Fibroblast of villous mesenchyme (primary cell): ENCODE data around the gene TOM1. TPM values are rescaled to one million over a fixed set of nuclear protein-coding genes. Genes with fewer than 3 reads are reported as not detected.
A peak's percentile ranks its signal among the peaks of the same experiment; 100 is the strongest.

Experiments
- DNase-seq: peaks from one replicate; pipeline ENCODE4 v3.0.0-alpha.2; 2010; ENCODE audit warnings: low read depth
- H3K4me3 ChIP-seq: 2 replicates; pipeline ENCODE4 v1.5.1; 2011; ENCODE audit warnings: low read depth, mild to moderate bottlenecking, low read length
- CTCF ChIP-seq: IDR thresholded peaks from 2 replicates; pipeline ENCODE4 v1.5.1; 2012; ENCODE audit warnings: low read depth, mild to moderate bottlenecking, low read length; ENCODE audit not compliant: insufficient read depth
- total RNA-seq: library from RNA; depleted of rRNA; stranded (reverse); fragments of >200 nt; gene quantifications from 2 replicates; pipeline ENCODE4 v1.2.3, GENCODE V29; 2012

TOM1 gene
- total RNA-seq, 1 donor = 53.1 TPM

GRCh38 chr22:35264986-35265385 is 34.7 kb upstream of the TOM1 start:
- no peak for DNase-seq
- no peak overlapping the region for H3K4me3 ChIP-seq
- TF ChIP-seq CTCF = no peak

- H3K4me3 ChIP-seq = no peak overlapping the region
- no peak for DNase-seq
- TF ChIP-seq CTCF = no peak
These were observed 33.4 kb upstream of the TOM1 start for GRCh38 chr22:35266277-35266676.

- no peak overlapping the region for H3K4me3 ChIP-seq
- TF ChIP-seq CTCF = no peak
These were observed 30.1 kb upstream of the TOM1 start for GRCh38 chr22:35269630-35270029.

GRCh38 chr22:35274154-35274871 is 25.4 kb upstream of the TOM1 start:
- no peak for TF ChIP-seq CTCF
- no peak for DNase-seq
- H3K4me3 ChIP-seq = no peak overlapping the region

More at GRCh38 chr22:35269630-35270029, 30.1 kb upstream of the TOM1 start:
- no peak for DNase-seq

GRCh38 chr22:35275580-35275979 is 24.1 kb upstream of the TOM1 start:
- no peak overlapping the region for H3K4me3 ChIP-seq
- TF ChIP-seq CTCF = no peak
- DNase-seq = peak; percentile 21

GRCh38 chr22:35276019-35276418 is 23.7 kb upstream of the TOM1 start:
- no peak overlapping the region for H3K4me3 ChIP-seq
- DNase-seq = no peak
- no peak for TF ChIP-seq CTCF

GRCh38 chr22:35288116-35288515 is 11.6 kb upstream of the TOM1 start:
- DNase-seq = no peak
- H3K4me3 ChIP-seq = no peak overlapping the region
- no peak for TF ChIP-seq CTCF
